ENCODE measurements around the gene ACTL7A. TPM values are rescaled to one million over a fixed set of nuclear protein-coding genes. Genes with fewer than 3 reads are reported as not detected.

ACTL7A gene
- total and polyA plus RNA-seq, 2 of the 13 experiments (the other 11 are each of a cell fraction or from before 2014, with no cell fraction given) = not detected

DNA sequence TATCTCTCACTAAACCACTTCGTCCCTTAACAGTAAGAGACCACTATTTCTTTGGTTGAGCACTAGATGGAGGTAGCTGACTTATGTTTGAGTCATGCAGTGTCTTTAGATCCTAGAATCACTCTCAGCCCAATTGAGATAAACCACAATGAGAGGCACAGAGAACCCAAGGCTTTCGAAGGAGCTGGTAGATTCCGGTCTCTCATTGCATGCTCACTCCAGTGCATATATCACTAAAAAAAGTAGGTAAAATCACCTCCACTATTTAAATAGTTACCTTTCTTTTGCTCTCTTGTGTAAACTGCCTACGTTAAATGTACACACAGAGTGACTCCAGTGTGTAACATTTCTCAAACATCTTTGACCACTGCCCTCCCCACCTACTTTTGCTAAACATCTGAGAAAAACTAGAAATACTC, 27.6 kb downstream of the ACTL7A start (continued):
- TF ChIP-seq ZNF790 (CRISPR knock-in tag; IDR thresholded peaks at IDR 0.05; ENCODE audit: borderline replicate concordance) (no peak), MXD4 (CRISPR knock-in tag; IDR thresholded peaks at IDR 0.05) (no peak), JUNB (CRISPR knock-in tag; IDR thresholded peaks at IDR 0.05; ENCODE audit: borderline replicate concordance) (no peak), SMAD3 (CRISPR knock-in tag; IDR thresholded peaks at IDR 0.05) (no peak; the same call in 1 of the 2 replicates), ZMYM3 (CRISPR knock-in tag; IDR thresholded peaks at IDR 0.05) (no peak), KDM1A (CRISPR knock-in tag; IDR thresholded peaks at IDR 0.05) (no peak), ZSCAN22 (CRISPR knock-in tag; IDR thresholded peaks at IDR 0.05) (no peak), SP5 (CRISPR knock-in tag; IDR thresholded peaks at IDR 0.05; ENCODE audit: borderline replicate concordance, low read depth) (peak; percentile 42; the same call in 1 of the 2 replicates), DPF2 (CRISPR knock-in tag; IDR thresholded peaks at IDR 0.05; ENCODE audit: borderline replicate concordance, low read depth) (no peak), NKX3-1 (CRISPR knock-in tag; IDR thresholded peaks at IDR 0.05) (peak; percentile 59; the same call in 1 of the 2 replicates), FOXA3 (CRISPR knock-in tag; IDR thresholded peaks at IDR 0.05) (peak; percentile 93), PHF5A (CRISPR knock-in tag; IDR thresholded peaks at IDR 0.05; ENCODE audit: low read depth, unreplicated experiment) (no peak), ELF1 (CRISPR knock-in tag; IDR thresholded peaks at IDR 0.05) (no peak), NPAS2 (CRISPR knock-in tag; IDR thresholded peaks at IDR 0.05; ENCODE audit: borderline replicate concordance) (no peak), PITX1 (CRISPR knock-in tag; IDR thresholded peaks at IDR 0.05) (no peak), ZNF44 (CRISPR knock-in tag; IDR thresholded peaks at IDR 0.05) (no peak), ZNF382 (CRISPR knock-in tag; IDR thresholded peaks at IDR 0.05; ENCODE audit: borderline replicate concordance) (no peak), ZFP82 (CRISPR knock-in tag; IDR thresholded peaks at IDR 0.05; ENCODE audit: borderline replicate concordance) (no peak)
- TF ChIP-seq, protein P1, sequence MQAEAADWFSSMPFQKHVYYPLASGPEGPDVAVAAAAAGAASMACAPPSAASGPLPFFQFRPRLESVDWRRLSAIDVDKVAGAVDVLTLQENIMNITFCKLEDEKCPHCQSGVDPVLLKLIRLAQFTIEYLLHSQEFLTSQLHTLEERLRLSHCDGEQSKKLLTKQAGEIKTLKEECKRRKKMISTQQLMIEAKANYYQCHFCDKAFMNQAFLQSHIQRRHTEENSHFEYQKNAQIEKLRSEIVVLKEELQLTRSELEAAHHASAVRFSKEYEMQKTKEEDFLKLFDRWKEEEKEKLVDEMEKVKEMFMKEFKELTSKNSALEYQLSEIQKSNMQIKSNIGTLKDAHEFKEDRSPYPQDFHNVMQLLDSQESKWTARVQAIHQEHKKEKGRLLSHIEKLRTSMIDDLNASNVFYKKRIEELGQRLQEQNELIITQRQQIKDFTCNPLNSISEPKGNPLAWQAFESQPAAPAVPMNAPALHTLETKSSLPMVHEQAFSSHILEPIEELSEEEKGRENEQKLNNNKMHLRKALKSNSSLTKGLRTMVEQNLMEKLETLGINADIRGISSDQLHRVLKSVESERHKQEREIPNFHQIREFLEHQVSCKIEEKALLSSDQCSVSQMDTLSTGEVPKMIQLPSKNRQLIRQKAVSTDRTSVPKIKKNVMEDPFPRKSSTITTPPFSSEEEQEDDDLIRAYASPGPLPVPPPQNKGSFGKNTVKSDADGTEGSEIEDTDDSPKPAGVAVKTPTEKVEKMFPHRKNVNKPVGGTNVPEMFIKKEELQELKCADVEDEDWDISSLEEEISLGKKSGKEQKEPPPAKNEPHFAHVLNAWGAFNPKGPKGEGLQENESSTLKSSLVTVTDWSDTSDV (CRISPR knock-in tag; IDR thresholded peaks at IDR 0.05) = no peak
- TF ChIP-seq, protein P2, sequence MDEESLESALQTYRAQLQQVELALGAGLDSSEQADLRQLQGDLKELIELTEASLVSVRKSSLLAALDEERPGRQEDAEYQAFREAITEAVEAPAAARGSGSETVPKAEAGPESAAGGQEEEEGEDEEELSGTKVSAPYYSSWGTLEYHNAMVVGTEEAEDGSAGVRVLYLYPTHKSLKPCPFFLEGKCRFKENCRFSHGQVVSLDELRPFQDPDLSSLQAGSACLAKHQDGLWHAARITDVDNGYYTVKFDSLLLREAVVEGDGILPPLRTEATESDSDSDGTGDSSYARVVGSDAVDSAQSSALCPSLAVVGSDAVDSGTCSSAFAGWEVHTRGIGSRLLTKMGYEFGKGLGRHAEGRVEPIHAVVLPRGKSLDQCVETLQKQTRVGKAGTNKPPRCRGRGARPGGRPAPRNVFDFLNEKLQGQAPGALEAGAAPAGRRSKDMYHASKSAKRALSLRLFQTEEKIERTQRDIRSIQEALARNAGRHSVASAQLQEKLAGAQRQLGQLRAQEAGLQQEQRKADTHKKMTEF (CRISPR knock-in tag; IDR thresholded peaks at IDR 0.05) = peak; percentile 48; the same call in 1 of the 2 replicates
- TF ChIP-seq, protein P3, sequence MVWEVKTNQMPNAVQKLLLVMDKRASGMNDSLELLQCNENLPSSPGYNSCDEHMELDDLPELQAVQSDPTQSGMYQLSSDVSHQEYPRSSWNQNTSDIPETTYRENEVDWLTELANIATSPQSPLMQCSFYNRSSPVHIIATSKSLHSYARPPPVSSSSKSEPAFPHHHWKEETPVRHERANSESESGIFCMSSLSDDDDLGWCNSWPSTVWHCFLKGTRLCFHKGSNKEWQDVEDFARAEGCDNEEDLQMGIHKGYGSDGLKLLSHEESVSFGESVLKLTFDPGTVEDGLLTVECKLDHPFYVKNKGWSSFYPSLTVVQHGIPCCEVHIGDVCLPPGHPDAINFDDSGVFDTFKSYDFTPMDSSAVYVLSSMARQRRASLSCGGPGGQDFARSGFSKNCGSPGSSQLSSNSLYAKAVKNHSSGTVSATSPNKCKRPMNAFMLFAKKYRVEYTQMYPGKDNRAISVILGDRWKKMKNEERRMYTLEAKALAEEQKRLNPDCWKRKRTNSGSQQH (CRISPR knock-in tag; IDR thresholded peaks at IDR 0.05; ENCODE audit: low read depth) = no peak
- TF ChIP-seq, protein P4, sequence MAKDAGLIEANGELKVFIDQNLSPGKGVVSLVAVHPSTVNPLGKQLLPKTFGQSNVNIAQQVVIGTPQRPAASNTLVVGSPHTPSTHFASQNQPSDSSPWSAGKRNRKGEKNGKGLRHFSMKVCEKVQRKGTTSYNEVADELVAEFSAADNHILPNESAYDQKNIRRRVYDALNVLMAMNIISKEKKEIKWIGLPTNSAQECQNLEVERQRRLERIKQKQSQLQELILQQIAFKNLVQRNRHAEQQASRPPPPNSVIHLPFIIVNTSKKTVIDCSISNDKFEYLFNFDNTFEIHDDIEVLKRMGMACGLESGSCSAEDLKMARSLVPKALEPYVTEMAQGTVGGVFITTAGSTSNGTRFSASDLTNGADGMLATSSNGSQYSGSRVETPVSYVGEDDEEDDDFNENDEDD (CRISPR knock-in tag; IDR thresholded peaks at IDR 0.05; ENCODE audit: borderline replicate concordance) = no peak
- TF ChIP-seq, protein P5, sequence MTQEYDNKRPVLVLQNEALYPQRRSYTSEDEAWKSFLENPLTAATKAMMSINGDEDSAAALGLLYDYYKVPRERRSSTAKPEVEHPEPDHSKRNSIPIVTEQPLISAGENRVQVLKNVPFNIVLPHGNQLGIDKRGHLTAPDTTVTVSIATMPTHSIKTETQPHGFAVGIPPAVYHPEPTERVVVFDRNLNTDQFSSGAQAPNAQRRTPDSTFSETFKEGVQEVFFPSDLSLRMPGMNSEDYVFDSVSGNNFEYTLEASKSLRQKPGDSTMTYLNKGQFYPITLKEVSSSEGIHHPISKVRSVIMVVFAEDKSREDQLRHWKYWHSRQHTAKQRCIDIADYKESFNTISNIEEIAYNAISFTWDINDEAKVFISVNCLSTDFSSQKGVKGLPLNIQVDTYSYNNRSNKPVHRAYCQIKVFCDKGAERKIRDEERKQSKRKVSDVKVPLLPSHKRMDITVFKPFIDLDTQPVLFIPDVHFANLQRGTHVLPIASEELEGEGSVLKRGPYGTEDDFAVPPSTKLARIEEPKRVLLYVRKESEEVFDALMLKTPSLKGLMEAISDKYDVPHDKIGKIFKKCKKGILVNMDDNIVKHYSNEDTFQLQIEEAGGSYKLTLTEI (CRISPR knock-in tag; conservative IDR thresholded peaks at IDR 0.05) = no peak

All from HepG2 (cell line).